HFF-Myc (cell line): ENCODE measurements around the gene UHRF1.

Source experiments
- DNase-seq: peaks from one replicate; pipeline ENCODE4 v3.0.0-alpha.2; 2011; ENCODE audit warnings: low read depth; ENCODE audit errors: extremely low read depth
- H3K4me3 ChIP-seq: replicated peaks from 2 replicates; pipeline ENCODE4 v1.5.1; 2011; ENCODE audit warnings: low read depth, mild to moderate bottlenecking, control low read depth, low read length
- CTCF ChIP-seq: IDR thresholded peaks from 2 replicates; pipeline ENCODE4 v1.5.1; 2012; ENCODE audit warnings: mild to moderate bottlenecking, low read depth, low read length, control low read depth; ENCODE audit errors: missing control alignments

The UHRF1 gene

GRCh38 chr19:4911786-4912672 lies 2.7 kb downstream of the UHRF1 start:
- peak; percentile 100 for DNase-seq
- peak; percentile 64 for TF ChIP-seq CTCF

GRCh38 chr19:4913996-4914735 lies 4.9 kb downstream of the UHRF1 start:
- DNase-seq, result no peak
- TF ChIP-seq CTCF, result no peak
- H3K4me3 ChIP-seq, result no peak overlapping the region

More at GRCh38 chr19:4911786-4912672, 2.7 kb downstream of the UHRF1 start:
- H3K4me3 ChIP-seq, result peak overlapping the region; percentile 64

- peak; percentile 89 for DNase-seq
- TF ChIP-seq CTCF, result no peak
- H3K4me3 ChIP-seq, result peak overlapping the region; percentile 24
These were observed 5.6 kb downstream of the UHRF1 start for GRCh38 chr19:4914736-4915501.

- no peak for DNase-seq
- TF ChIP-seq CTCF, result no peak
- no peak overlapping the region for H3K4me3 ChIP-seq
These were observed 7.2 kb downstream of the UHRF1 start for GRCh38 chr19:4916292-4917082.

- H3K4me3 ChIP-seq, result no peak overlapping the region
- DNase-seq, result no peak
- no peak for TF ChIP-seq CTCF
These were observed 13.4 kb downstream of the UHRF1 start for GRCh38 chr19:4922530-4923275.
